Left kidney (tissue), 8 donors: Measurements from ENCODE around the gene IFITM5. TPM values are rescaled to one million over a fixed set of nuclear protein-coding genes. Genes with fewer than 3 reads are reported as not detected.
"Not testable (repeated sequence)": the region's sequence is repeated elsewhere in the genome, so short reads cannot be mapped to it uniquely, and the experiment has no call there.

ENCODE experiments used
- DNase-seq: peaks from one replicate; pipeline ENCODE4 v3.0.0-alpha.2; 2013
- long read RNA-seq, 8 donors: transcript quantifications; one replicate each; lab custom pipeline, GENCODE V29; 2026
- polyA plus RNA-seq: library from polyadenylated mRNA; unstranded; fragments of 120-200 nt; gene quantifications from one replicate; pipeline ENCODE4 v1.2.1, GENCODE V29; 2013; ENCODE audit not compliant: insufficient read length

Gene IFITM5
- 0.25 TPM for polyA plus RNA-seq
- long read RNA-seq, donor 1, result 0 reads
- long read RNA-seq, donor 2, result 0 reads
- long read RNA-seq, donor 3, result 0 reads
- long read RNA-seq, donor 4, result 0 reads
- long read RNA-seq, donor 5, partial matches to known transcripts, result 786 of 805 reads
- long read RNA-seq, donor 5, other reads (novel, unspliced or antisense), result 19 of 805 reads
- long read RNA-seq, donor 6, partial matches to known transcripts, result 742 of 773 reads
- long read RNA-seq, donor 6, other reads (novel, unspliced or antisense), result 31 of 773 reads
- long read RNA-seq, donor 7, partial matches to known transcripts, result 754 of 762 reads
- long read RNA-seq, donor 7, other reads (novel, unspliced or antisense), result 8 of 762 reads
- long read RNA-seq, donor 8, result 0 reads

- DNase-seq, result no peak
Observed at GRCh38 chr11:299081-299891, at the start of gene IFITM5. Gene IFITM5, minus strand, starts transcription at chr11:299526. Its CDS starts 36 bp downstream, at chr11:299490.

GRCh38 chr11:346529-346928 lies 47.2 kb upstream of the IFITM5 start:
- no peak for DNase-seq

- DNase-seq, result no peak
Observed at GRCh38 chr11:344836-345578, 45.7 kb upstream of the IFITM5 start.

- no peak for DNase-seq
Observed at GRCh38 chr11:342328-342727, 43.0 kb upstream of the IFITM5 start.

- no peak for DNase-seq
Observed at GRCh38 chr11:340539-341512, 41.5 kb upstream of the IFITM5 start.

GRCh38 chr11:339963-340362 lies 40.6 kb upstream of the IFITM5 start:
- no peak for DNase-seq

- no peak for DNase-seq
Observed at GRCh38 chr11:337711-338110, 38.4 kb upstream of the IFITM5 start.

GRCh38 chr11:336659-337198 lies 37.4 kb upstream of the IFITM5 start:
- DNase-seq, result no peak

- peak; percentile 77 for DNase-seq
Observed at GRCh38 chr11:335779-336658, 36.7 kb upstream of the IFITM5 start.

GRCh38 chr11:334264-334994 lies 35.1 kb upstream of the IFITM5 start:
- no peak for DNase-seq

GRCh38 chr11:333616-334263 lies 34.4 kb upstream of the IFITM5 start:
- DNase-seq, result not testable (repeated sequence)

GRCh38 chr11:332651-333480 lies 33.5 kb upstream of the IFITM5 start:
- DNase-seq, result no peak

GRCh38 chr11:331358-332060 lies 32.2 kb upstream of the IFITM5 start:
- no peak for DNase-seq

- no peak for DNase-seq
Observed at GRCh38 chr11:330694-331357, 31.5 kb upstream of the IFITM5 start.

- no peak for DNase-seq
Observed at GRCh38 chr11:330307-330693, 31.0 kb upstream of the IFITM5 start.

GRCh38 chr11:329886-330253 lies 30.5 kb upstream of the IFITM5 start:
- DNase-seq, result no peak
